Cardiac muscle cell (in vitro differentiated cells and primary cell): ENCODE data around the gene KIAA0825. TPM values are rescaled to one million over a fixed set of nuclear protein-coding genes. Genes with fewer than 3 reads are reported as not detected.

Source experiments
- DNase-seq, 2 donors: peaks; one replicate each; pipeline versions ENCODE4 v3.0.0 to v3.0.0-alpha.2; 2010 to 2017; ENCODE audit warnings: low read depth in 1 of 2, low spot score in 1 of 2
- H3K27ac ChIP-seq: fragments of 200-600 bp; sonication (generic); 2 replicates; pipeline ENCODE4 v1.5.1; 2016
- H3K27me3 ChIP-seq: fragments of 200-600 bp; sonication (generic); 2 replicates; pipeline ENCODE4 v1.6.0; 2016; ENCODE audit warnings: control low read depth
- H3K36me3 ChIP-seq: fragments of 200-600 bp; sonication (generic); 2 replicates; pipeline ENCODE4 v1.5.1; 2016; ENCODE audit warnings: control low read depth
- H3K4me1 ChIP-seq: fragments of 200-600 bp; sonication (generic); 2 replicates; pipeline ENCODE4 v1.8.1; 2017; ENCODE audit warnings: low read depth, mild to moderate bottlenecking, mixed run types
- H3K4me3 ChIP-seq: fragments of 200-600 bp; sonication (generic); 2 replicates; pipeline ENCODE4 v1.5.1; 2016; ENCODE audit warnings: mild to moderate bottlenecking
- H3K9me3 ChIP-seq: fragments of 200-600 bp; sonication (generic); 2 replicates; pipeline ENCODE4 v1.5.1; 2017; ENCODE audit warnings: low read depth, mild to moderate bottlenecking, control low read depth
- CTCF ChIP-seq: IDR thresholded peaks from 2 replicates; pipeline ENCODE4 v1.5.1; 2012; ENCODE audit warnings: low read depth, mild to moderate bottlenecking, low read length
- polyA plus RNA-seq: library from polyadenylated mRNA; unstranded; fragments of >200 nt; fragmentation: Nextera tagmentation; extraction: Ambion mirVana; gene quantifications from 2 replicates; pipeline ENCODE4 v1.2.1, GENCODE V29; 2016
- total RNA-seq: library from RNA; depleted of rRNA; stranded (reverse); fragments of >200 nt; gene quantifications from 2 replicates; pipeline ENCODE4 v1.2.3, GENCODE V29; 2016

Gene KIAA0825
- total and polyA plus RNA-seq, 2 experiments from 2014 or later = 1.5 to 2.1 TPM

- DNase-seq = no peak
- H3K36me3 ChIP-seq = no peaks in the 10 kb centered on the region
- no peaks in the 10 kb centered on the region for H3K4me1 ChIP-seq
- H3K27ac ChIP-seq = no peak overlapping the region
- H3K4me3 ChIP-seq = no peak overlapping the region
- H3K9me3 ChIP-seq = no peaks in the 10 kb centered on the region
- H3K27me3 ChIP-seq = no peaks in the 10 kb centered on the region
- TF ChIP-seq CTCF = no peak
These were observed 251.6 kb downstream of the KIAA0825 start for GRCh38 chr5:94366811-94367210.

- Histone ChIP-seq H3K36me3 (no peaks in the 10 kb centered on the region), H3K4me1 (no peaks in the 10 kb centered on the region), H3K9me3 (no peaks in the 10 kb centered on the region), H3K27ac (no peak overlapping the region), H3K4me3 (no peak overlapping the region), H3K27me3 (no peaks in the 10 kb centered on the region)
- TF ChIP-seq CTCF = no peak
- DNase-seq = no peak
These were observed 255.5 kb downstream of the KIAA0825 start for GRCh38 chr5:94362857-94363256.

- Histone ChIP-seq H3K36me3 (no peaks in the 10 kb centered on the region), H3K27ac (no peak overlapping the region), H3K9me3 (no peaks in the 10 kb centered on the region), H3K4me1 (no peaks in the 10 kb centered on the region), H3K27me3 (no peaks in the 10 kb centered on the region), H3K4me3 (no peak overlapping the region)
- no peak for TF ChIP-seq CTCF
- no peak for DNase-seq
These were observed 256.3 kb downstream of the KIAA0825 start for GRCh38 chr5:94361832-94362796.

GRCh38 chr5:94361161-94361560 lies 257.2 kb downstream of the KIAA0825 start:
- no peak for TF ChIP-seq CTCF
- no peak overlapping the region for H3K27ac ChIP-seq

GRCh38 chr5:94360382-94361130 lies 257.8 kb downstream of the KIAA0825 start:
- TF ChIP-seq CTCF = no peak
- Histone ChIP-seq H3K4me1 (no peaks in the 10 kb centered on the region), H3K36me3 (no peaks in the 10 kb centered on the region), H3K9me3 (no peaks in the 10 kb centered on the region), H3K27ac (no peak overlapping the region), H3K4me3 (no peak overlapping the region), H3K27me3 (no peaks in the 10 kb centered on the region)
- no peak for DNase-seq

More at GRCh38 chr5:94361161-94361560, 257.2 kb downstream of the KIAA0825 start:
- Histone ChIP-seq H3K4me1 (no peaks in the 10 kb centered on the region), H3K9me3 (no peaks in the 10 kb centered on the region), H3K36me3 (no peaks in the 10 kb centered on the region), H3K4me3 (no peak overlapping the region), H3K27me3 (no peaks in the 10 kb centered on the region)
- peak in 1 of 2 donors; percentile 1 for DNase-seq
